ENCODE measurements around the gene ZBTB24. TPM values are rescaled to one million over a fixed set of nuclear protein-coding genes. Genes with fewer than 3 reads are reported as not detected.

The ZBTB24 gene
- total and polyA plus RNA-seq, 2 donors (not counting 1 experiment from before 2014, with no cell fraction given), result 4.4 to 8.6 TPM

DNA sequence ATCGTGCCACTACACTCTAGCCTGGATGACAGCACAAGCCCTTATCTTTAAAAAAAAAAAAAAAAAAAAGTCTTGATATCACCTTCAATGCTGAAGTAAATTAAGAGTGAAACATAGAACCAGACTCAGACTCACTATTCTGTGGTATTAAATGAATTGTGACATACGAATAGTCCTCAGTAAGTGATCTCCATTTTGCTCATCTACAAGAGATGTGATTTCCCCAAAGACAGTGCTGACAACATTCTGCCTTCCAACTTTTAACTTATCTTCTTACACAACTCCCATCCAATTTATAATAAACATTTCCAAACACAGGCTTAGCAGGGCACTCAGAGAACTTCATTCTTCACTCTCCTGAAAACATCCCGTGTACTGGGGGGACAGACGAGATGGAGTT lies 8.0 kb downstream of the ZBTB24 start:
- Histone ChIP-seq H3K9ac (ENCODE audit: insufficient read depth, low read length) (no peak overlapping the region), H2AFZ (ENCODE audit: low read length) (no peak overlapping the region), H3K9me3 (ENCODE audit: control insufficient read depth, insufficient read depth, low read depth, low read length) (no peaks in the 10 kb centered on the region), H3K36me3 (ENCODE audit: control insufficient read depth, insufficient read depth, low read length) (peaks cover 15% of the 10 kb centered on the region), H3K27me3 (ENCODE audit: control insufficient read depth, insufficient read depth, low read length) (no peaks in the 10 kb centered on the region), H3K4me1 (ENCODE audit: control insufficient read depth, extremely low read depth, insufficient read depth, low read length) (peaks cover 6% of the 10 kb centered on the region), H3K4me2 (ENCODE audit: extremely low read depth, insufficient read depth, low read length) (no peak overlapping the region), H3K4me3 (replicated peaks in 1 of 4; ENCODE audit: control extremely low read depth in 1 of 4, insufficient read depth in 1 of 4, low read depth in 3 of 4, low read length in 4 of 4) (no peak overlapping the region), H3K79me2 (ENCODE audit: control insufficient read depth, insufficient read depth, low read length) (peaks cover 14% of the 10 kb centered on the region), H4K20me1 (ENCODE audit: control insufficient read depth, extremely low read depth, insufficient read depth, low read length) (no peaks in the 10 kb centered on the region), H3K27ac (ENCODE audit: insufficient read depth, low read length) (no peak overlapping the region)
- no peak for DNase-seq (ENCODE audit: low read depth in 2 of 2)
- TF ChIP-seq, protein P1, sequence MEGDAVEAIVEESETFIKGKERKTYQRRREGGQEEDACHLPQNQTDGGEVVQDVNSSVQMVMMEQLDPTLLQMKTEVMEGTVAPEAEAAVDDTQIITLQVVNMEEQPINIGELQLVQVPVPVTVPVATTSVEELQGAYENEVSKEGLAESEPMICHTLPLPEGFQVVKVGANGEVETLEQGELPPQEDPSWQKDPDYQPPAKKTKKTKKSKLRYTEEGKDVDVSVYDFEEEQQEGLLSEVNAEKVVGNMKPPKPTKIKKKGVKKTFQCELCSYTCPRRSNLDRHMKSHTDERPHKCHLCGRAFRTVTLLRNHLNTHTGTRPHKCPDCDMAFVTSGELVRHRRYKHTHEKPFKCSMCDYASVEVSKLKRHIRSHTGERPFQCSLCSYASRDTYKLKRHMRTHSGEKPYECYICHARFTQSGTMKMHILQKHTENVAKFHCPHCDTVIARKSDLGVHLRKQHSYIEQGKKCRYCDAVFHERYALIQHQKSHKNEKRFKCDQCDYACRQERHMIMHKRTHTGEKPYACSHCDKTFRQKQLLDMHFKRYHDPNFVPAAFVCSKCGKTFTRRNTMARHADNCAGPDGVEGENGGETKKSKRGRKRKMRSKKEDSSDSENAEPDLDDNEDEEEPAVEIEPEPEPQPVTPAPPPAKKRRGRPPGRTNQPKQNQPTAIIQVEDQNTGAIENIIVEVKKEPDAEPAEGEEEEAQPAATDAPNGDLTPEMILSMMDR (conservative IDR thresholded peaks at IDR 0.05 in 1 of 2, IDR thresholded peaks at IDR 0.05 in 1 of 2; ENCODE audit: low read depth in 1 of 2, low read length in 2 of 2), result no peak
- no peak for TF ChIP-seq EZH2 (IDR thresholded peaks at IDR 0.05; ENCODE audit: low read length, missing control alignments)

DNA sequence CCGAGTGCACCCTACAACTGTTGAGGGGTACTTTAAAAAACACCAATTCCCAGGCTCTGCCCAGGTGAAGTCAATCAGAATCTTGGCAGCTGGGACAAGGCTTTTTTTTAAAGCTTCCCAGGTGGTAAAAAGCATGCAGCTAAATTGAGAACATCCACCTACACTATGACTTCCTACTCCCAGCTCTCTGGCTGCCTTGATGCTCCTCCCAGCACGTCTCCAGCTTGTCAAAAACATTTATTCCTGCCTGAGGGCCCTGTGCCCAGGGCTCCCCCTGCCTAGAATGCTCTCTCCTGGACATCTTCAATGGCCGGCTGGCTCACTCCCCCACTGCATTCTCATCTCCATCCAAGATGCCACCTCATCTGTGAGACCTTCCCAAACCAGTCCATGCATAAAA lies 9.9 kb downstream of the ZBTB24 start:
- Histone ChIP-seq H3K4me3 (replicated peaks in 1 of 4; ENCODE audit: control extremely low read depth in 1 of 4, insufficient read depth in 1 of 4, low read depth in 3 of 4, low read length in 4 of 4) (no peak overlapping the region), H3K36me3 (ENCODE audit: control insufficient read depth, insufficient read depth, low read length) (peaks cover 18% of the 10 kb centered on the region), H3K79me2 (ENCODE audit: control insufficient read depth, insufficient read depth, low read length) (peaks cover 4% of the 10 kb centered on the region), H3K4me2 (ENCODE audit: extremely low read depth, insufficient read depth, low read length) (no peak overlapping the region), H3K9me3 (ENCODE audit: control insufficient read depth, insufficient read depth, low read depth, low read length) (no peaks in the 10 kb centered on the region), H3K27ac (ENCODE audit: insufficient read depth, low read length) (no peak overlapping the region), H4K20me1 (ENCODE audit: control insufficient read depth, extremely low read depth, insufficient read depth, low read length) (no peaks in the 10 kb centered on the region), H3K4me1 (ENCODE audit: control insufficient read depth, extremely low read depth, insufficient read depth, low read length) (no peaks in the 10 kb centered on the region), H3K27me3 (ENCODE audit: control insufficient read depth, insufficient read depth, low read length) (no peaks in the 10 kb centered on the region), H2AFZ (ENCODE audit: low read length) (no peak overlapping the region), H3K9ac (ENCODE audit: insufficient read depth, low read length) (no peak overlapping the region)
- no peak for DNase-seq (ENCODE audit: low read depth in 2 of 2)
- TF ChIP-seq, protein P1 (conservative IDR thresholded peaks at IDR 0.05 in 1 of 2, IDR thresholded peaks at IDR 0.05 in 1 of 2; ENCODE audit: low read depth in 1 of 2, low read length in 2 of 2), result no peak
- no peak for TF ChIP-seq EZH2 (IDR thresholded peaks at IDR 0.05; ENCODE audit: low read length, missing control alignments)

DNA sequence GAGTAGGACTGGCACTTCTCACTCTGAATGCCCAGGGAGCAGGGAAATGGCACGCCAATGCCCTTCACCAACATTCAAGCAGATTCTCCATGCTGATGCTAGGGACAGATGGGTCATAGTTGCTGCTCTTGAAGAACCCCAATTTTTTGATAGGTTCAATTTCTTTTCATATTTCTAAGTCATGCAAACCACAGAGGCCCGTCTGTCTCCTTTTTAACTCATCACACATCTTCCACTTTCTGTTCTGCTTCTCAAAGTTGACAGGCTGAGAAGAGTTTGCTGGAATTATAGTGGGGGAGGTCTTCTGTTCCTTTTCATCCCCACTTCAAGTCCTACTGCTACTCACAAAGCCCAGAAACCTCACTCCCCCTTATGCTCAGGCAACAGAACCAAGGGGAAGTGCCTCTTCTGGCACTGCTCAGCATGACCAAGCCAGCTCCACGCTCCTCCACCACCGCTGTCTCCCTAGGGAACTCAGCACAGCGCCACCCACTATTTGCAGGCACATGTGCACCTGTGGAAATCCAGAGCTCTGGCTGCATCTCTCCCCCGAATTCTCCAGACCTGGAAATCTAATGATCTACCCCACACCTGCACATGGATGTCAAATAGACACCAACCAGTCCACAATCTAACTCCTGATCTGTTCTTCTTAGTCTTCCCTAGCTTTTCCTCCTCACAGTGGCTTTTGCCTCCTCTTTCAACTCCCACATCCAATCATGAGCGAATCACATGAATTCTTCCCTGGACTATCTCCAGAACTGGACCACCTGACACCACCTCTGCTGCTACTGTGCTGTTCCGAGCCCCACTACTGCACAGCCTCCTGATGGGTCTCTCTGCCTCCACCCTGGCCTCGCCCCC lies 10.7 kb downstream of the ZBTB24 start:
- H3K4me2 ChIP-seq (ENCODE audit: extremely low read depth, insufficient read depth, low read length), result no peak overlapping the region
- no peak for DNase-seq (ENCODE audit: low read depth in 2 of 2)
- H2AFZ ChIP-seq (ENCODE audit: low read length), result no peak overlapping the region
- no peak overlapping the region for H3K4me3 ChIP-seq (replicated peaks in 1 of 4; ENCODE audit: control extremely low read depth in 1 of 4, insufficient read depth in 1 of 4, low read depth in 3 of 4, low read length in 4 of 4)
- peaks cover 18% of the 10 kb centered on the region for H3K36me3 ChIP-seq (ENCODE audit: control insufficient read depth, insufficient read depth, low read length)
- no peak for TF ChIP-seq EZH2 (IDR thresholded peaks at IDR 0.05; ENCODE audit: low read length, missing control alignments)
- TF ChIP-seq, protein P1 (conservative IDR thresholded peaks at IDR 0.05 in 1 of 2, IDR thresholded peaks at IDR 0.05 in 1 of 2; ENCODE audit: low read depth in 1 of 2, low read length in 2 of 2), result no peak
- H3K4me1 ChIP-seq (ENCODE audit: control insufficient read depth, extremely low read depth, insufficient read depth, low read length), result no peaks in the 10 kb centered on the region
- H3K9me3 ChIP-seq (ENCODE audit: control insufficient read depth, insufficient read depth, low read depth, low read length), result no peaks in the 10 kb centered on the region
- H3K27me3 ChIP-seq (ENCODE audit: control insufficient read depth, insufficient read depth, low read length), result no peaks in the 10 kb centered on the region
- no peaks in the 10 kb centered on the region for H4K20me1 ChIP-seq (ENCODE audit: control insufficient read depth, extremely low read depth, insufficient read depth, low read length)
- peaks cover under 1% of the 10 kb centered on the region for H3K79me2 ChIP-seq (ENCODE audit: control insufficient read depth, insufficient read depth, low read length)
- H3K27ac ChIP-seq (ENCODE audit: insufficient read depth, low read length), result no peak overlapping the region
- H3K9ac ChIP-seq (ENCODE audit: insufficient read depth, low read length), result no peak overlapping the region
